Heart left ventricle (tissue), 16 donors: ENCODE measurements around the gene SPCS3. TPM values are rescaled to one million over a fixed set of nuclear protein-coding genes. Genes with fewer than 3 reads are reported as not detected.

Source experiments
- ATAC-seq, 4 donors: fragments of 200-7000 bp; cut with Tn5 transposase; one replicate each; pipeline ENCODE4 v1.9.1; 2020 to 2022; ENCODE audit warnings: moderate library complexity in 4 of 4, mild to moderate bottlenecking in 3 of 4, moderate number of reproducible peaks in 1 of 4
- DNase-seq, 5 donors: peaks; one replicate each; pipeline ENCODE4 v3.0.0-alpha.2; 2020
- H3K27ac ChIP-seq, 12 donors: fragments of 200-600 bp; sonication (generic) in 4 of 12; one replicate each; pipeline versions ENCODE4 v1.5.0 to v1.8.0; 2016 to 2022; ENCODE audit warnings: mild to moderate bottlenecking in 2 of 12
- H3K27me3 ChIP-seq, 9 donors: fragments of 200-600 bp; sonication (generic) in 2 of 9; one replicate each; pipeline versions ENCODE4 v1.5.1 to v1.8.0; 2016 to 2022; ENCODE audit warnings: mild to moderate bottlenecking in 3 of 9
- H3K36me3 ChIP-seq, 9 donors: fragments of 200-600 bp; sonication (generic) in 2 of 9; one replicate each; pipeline versions ENCODE4 v1.5.0 to v1.8.0; 2018 to 2022; ENCODE audit warnings: mild to moderate bottlenecking in 2 of 9
- H3K4me1 ChIP-seq, 12 donors: fragments of 200-600 bp; sonication (generic) in 4 of 12; one replicate each; pipeline versions ENCODE4 v1.5.0 to v1.8.0; 2016 to 2022; ENCODE audit warnings: mild to moderate bottlenecking in 3 of 12
- H3K4me3 ChIP-seq, 12 donors: fragments of 200-600 bp; sonication (generic) in 4 of 12; one replicate each; pipeline versions ENCODE4 v1.5.0 to v1.8.0; 2017 to 2022; ENCODE audit warnings: mild to moderate bottlenecking in 9 of 12, moderate library complexity in 4 of 12
- H3K9me3 ChIP-seq, 12 donors: fragments of 200-600 bp; sonication (generic) in 4 of 12; one replicate each; pipeline versions ENCODE4 v1.5.0 to v1.8.0; 2016 to 2022; ENCODE audit warnings: mild to moderate bottlenecking in 1 of 12
- POLR2A ChIP-seq, 2 donors: fragments of 450-650 bp; IDR thresholded peaks; one replicate each; pipeline ENCODE4 v1.6.1; 2017; ENCODE audit warnings: antibody characterized with exemption in 2 of 2, mild to moderate bottlenecking in 2 of 2, moderate library complexity in 2 of 2
- WGBS, 4 donors: extraction: QIAGEN DNeasy Blood & Tissue Kit in 2 of 4; methylation state at CpG; one replicate each; pipeline versions ENCODE4 v1.1.5 to v1.1.7; 2013 to 2018; 5-methylcytosine and 5-hydroxymethylcytosine counted together
- intact Hi-C, 10 donors: fragments of 100-400 bp; cut with DNase I; formaldehyde crosslinking; loops; one replicate each; pipeline versions ENCODE4 v1.11.1 to v1.14.2; 2022
- polyA plus RNA-seq, 2 donors: library from polyadenylated mRNA; stranded (reverse); fragments of 200-250 nt; gene quantifications; one replicate each; pipeline ENCODE4 v1.2.3, GENCODE V29; 2013
- total RNA-seq, 9 donors: library from RNA; depleted of rRNA in 2 of 9; stranded (reverse); fragments of >200 nt in 2 of 9; fragmentation: NEBNext Ultra II Directional in 3 of 9; extraction: Animal tissue kit (Norgen Biotek cat#: 25700) in 3 of 9; gene quantifications; one replicate each; pipeline versions ENCODE4 v1.1.0 to v1.2.4, GENCODE V29; 2016 to 2023
- TF ChIP-seq, protein P1 (sequence below), 12 donors: fragments of 200-600 bp; sonication (generic) in 4 of 12; IDR thresholded peaks; one replicate each; pipeline versions ENCODE4 v1.5.0 to v1.8.0; 2018 to 2022; ENCODE audit warnings: antibody characterized with exemption in 12 of 12, mild to moderate bottlenecking in 5 of 12
- donor health status: ischemic (EF 13 %, LVEDD 7.1; RV severe dilation, severe dysfunction).
- donor health status: healthy with polysubstance abuse.
- donor health status: DM: no; HTN: yes; CAD: no.
- donor health status: DM: no; HTN: no; CAD: no.
- donor health status: ischemic (EF 25% LVEDD 6.9; RV normal size, moderate dysfunction).
- donor health status: ischemic (EF 25% LVEDD 5.7; RV mildly dilated, moderate dysfunction).
- donor health status: healthy.
- donor health status: DM: yes; HTN: yes; CAD: no.
- donor health status: ischemic (EF 35%, LVEDD 5.7; RV mildly dilated, moderate dysfunction).
- donor health status: nonischemic (EF 11% LVEDD 7.7; RV severe dilation, severe dysfunction).
- donor health status: DM: yes; HTN: yes; CAD: no.
- donor health status: PGD.
- donor health status: ischemic (EF 29% LVEDD 5.4; RV normal size, mild dysfunction).
- donor health status: nonischemic (EF 23%, LVEDD 6.1; RV moderate dilation, normal function).

The SPCS3 gene
- total and polyA plus RNA-seq, 11 donors, result 24.3 to 200 (median 81.6) TPM

DNA sequence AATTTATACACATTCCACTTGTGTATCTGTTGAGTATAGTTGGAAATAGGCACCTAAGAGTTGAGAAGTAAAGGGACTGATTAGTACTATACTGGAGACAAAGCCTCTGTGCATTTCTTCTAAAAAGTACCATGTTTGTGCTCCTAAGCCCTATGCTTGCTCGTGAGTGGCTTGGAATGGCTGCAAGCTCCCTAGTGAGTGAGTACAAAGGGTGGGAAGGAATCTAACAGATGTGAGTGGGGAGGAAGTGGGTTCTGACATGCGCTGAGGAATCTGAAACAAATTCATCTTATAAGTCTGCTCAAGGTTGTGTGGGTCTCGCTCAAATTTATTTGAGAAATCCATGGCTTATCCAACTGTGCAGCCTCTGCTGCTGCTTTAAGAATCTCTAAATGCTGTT, 13.3 kb downstream of the SPCS3 start:
- Histone ChIP-seq H3K36me3 (peaks cover 0 to 43% (median 40%) of the 10 kb centered on the region in 9 donors), H3K4me1 (peaks cover 0 to under 1% (median 0%) of the 10 kb centered on the region in 12 donors), H3K4me3 (no peak overlapping the region), H3K27me3 (no peaks in the 10 kb centered on the region), H3K27ac (peak overlapping the region in 1 of 12 donors; percentile 33), H3K9me3 (no peaks in the 10 kb centered on the region)
- intact Hi-C loops, result loop anchor here in 1 of 10 donors (10.0 kb wide), 1 partner anchor 298 kb away; no protein-coding TSS in a partner anchor
- DNase-seq (no peak), ATAC-seq (peak in 1 of 4 donors; percentile 18)
- 61 to 75% (median 66%) methylated on average over 3 of the region's 3 CpGs for WGBS, 4 donors
- no peak for TF ChIP-seq POLR2A (IDR thresholded peaks at IDR 0.05)
- TF ChIP-seq, protein P1, sequence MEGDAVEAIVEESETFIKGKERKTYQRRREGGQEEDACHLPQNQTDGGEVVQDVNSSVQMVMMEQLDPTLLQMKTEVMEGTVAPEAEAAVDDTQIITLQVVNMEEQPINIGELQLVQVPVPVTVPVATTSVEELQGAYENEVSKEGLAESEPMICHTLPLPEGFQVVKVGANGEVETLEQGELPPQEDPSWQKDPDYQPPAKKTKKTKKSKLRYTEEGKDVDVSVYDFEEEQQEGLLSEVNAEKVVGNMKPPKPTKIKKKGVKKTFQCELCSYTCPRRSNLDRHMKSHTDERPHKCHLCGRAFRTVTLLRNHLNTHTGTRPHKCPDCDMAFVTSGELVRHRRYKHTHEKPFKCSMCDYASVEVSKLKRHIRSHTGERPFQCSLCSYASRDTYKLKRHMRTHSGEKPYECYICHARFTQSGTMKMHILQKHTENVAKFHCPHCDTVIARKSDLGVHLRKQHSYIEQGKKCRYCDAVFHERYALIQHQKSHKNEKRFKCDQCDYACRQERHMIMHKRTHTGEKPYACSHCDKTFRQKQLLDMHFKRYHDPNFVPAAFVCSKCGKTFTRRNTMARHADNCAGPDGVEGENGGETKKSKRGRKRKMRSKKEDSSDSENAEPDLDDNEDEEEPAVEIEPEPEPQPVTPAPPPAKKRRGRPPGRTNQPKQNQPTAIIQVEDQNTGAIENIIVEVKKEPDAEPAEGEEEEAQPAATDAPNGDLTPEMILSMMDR (IDR thresholded peaks at IDR 0.05), result no peak

DNA sequence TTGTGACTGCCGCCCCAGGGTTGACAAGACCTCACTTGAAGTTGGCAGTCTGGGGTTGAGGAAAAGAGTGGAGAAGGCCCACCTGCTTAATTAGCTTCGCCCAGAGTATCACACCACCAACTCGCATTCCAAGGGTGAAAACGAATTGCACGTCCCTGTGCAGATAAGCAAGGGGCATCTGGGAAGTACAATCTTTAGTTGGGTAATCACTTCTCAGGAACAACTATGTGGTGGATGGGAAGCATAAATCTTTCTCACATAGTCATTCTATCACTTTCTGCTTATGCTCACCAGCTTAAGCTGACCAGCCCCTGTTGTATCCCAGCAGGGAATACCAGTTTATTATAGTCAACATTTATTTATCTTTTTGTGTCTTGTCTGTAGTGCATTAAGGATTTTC, 14.3 kb downstream of the SPCS3 start:
- Histone ChIP-seq H3K36me3 (peaks cover 0 to 33% (median 30%) of the 10 kb centered on the region in 9 donors), H3K4me3 (no peak overlapping the region), H3K9me3 (no peaks in the 10 kb centered on the region), H3K4me1 (no peaks in the 10 kb centered on the region), H3K27me3 (no peaks in the 10 kb centered on the region), H3K27ac (no peak overlapping the region)
- ATAC-seq, result no peak
- intact Hi-C loops, result loop anchor here in 1 of 10 donors (10.0 kb wide), 1 partner anchor 299 kb away; no protein-coding TSS in a partner anchor
- 64 to 76% (median 68%) methylated on average over 5 of the region's 5 CpGs for WGBS, 4 donors
- TF ChIP-seq POLR2A (IDR thresholded peaks at IDR 0.05), result no peak
- TF ChIP-seq, protein P1 (IDR thresholded peaks at IDR 0.05), result no peak
- DNase-seq, result no peak

- no peak overlapping the region for H3K4me3 ChIP-seq
- peaks cover 0 to 7% (median 0%) of the 10 kb centered on the region in 12 donors for H3K4me1 ChIP-seq
- H3K36me3 ChIP-seq, result peaks cover 0 to 19% (median 16%) of the 10 kb centered on the region in 9 donors
- DNase-seq, result no peak
- H3K27ac ChIP-seq, result no peak overlapping the region
- H3K27me3 ChIP-seq, result no peaks in the 10 kb centered on the region
- 82 to 91% (median 86%) methylated on average over 1 of the region's 1 CpG for WGBS, 4 donors
- ATAC-seq, result no peak
- intact Hi-C loops, result loop anchor here in 1 of 10 donors (10.0 kb wide), 1 partner anchor 301 kb away; no protein-coding TSS in a partner anchor
- TF ChIP-seq POLR2A (IDR thresholded peaks at IDR 0.05), result no peak
- TF ChIP-seq, protein P1 (IDR thresholded peaks at IDR 0.05), result no peak
- no peaks in the 10 kb centered on the region for H3K9me3 ChIP-seq
These were observed 15.7 kb downstream of the SPCS3 start for GRCh38 chr4:176335421-176335820.

DNA sequence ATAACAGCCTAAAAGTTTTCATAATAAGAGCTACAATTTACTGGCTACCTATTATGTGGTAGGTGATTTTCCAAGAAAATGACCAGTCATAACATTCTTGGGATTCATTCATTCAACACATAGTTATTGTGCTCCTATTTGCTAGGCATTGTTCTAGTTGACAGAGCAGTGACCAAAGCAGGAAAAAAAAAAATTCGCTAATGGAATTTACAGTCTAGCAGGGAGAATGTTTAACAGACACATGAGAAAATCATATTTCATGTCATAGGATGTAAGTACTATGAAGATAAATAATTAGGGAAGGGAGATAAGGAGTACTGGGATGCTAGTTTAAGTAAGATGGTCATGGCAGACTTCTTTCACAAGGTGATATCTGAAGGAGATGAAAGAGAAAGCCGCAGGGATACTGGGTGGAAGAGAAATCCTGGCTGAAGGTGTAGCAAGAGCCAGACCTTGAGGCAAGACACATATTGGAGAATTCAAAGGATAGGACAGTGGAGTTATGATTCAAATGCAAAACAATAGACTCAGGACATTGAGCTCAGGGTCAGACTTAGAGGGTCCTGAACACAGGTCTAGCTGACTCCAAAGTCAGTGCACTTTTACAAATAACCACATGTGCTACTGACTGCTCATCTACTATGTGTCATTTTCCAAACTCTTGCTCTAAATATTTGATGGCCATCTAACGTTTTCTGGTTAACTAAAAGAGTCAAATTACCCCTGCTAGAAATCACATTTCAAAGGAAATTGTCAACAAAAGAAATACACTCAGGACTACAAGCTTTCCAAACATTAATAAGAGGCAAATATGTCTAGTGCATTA, 20.4 kb downstream of the SPCS3 start:
- peak overlapping the region in 5 of 12 donors; percentile 31 to 40 (median 33) for H3K4me3 ChIP-seq
- no peak for ATAC-seq
- 40 to 57% (median 46%) methylated on average over 3 of the region's 3 CpGs for WGBS, 4 donors

More for the DNA sequence above, 20.4 kb downstream of the SPCS3 start:
- H3K27ac ChIP-seq, result no peak overlapping the region
- TF ChIP-seq, protein P1 (IDR thresholded peaks at IDR 0.05), result no peak
- no peak for TF ChIP-seq POLR2A (IDR thresholded peaks at IDR 0.05)
- intact Hi-C loops, result loop anchor here (1.0 to 10.0 kb wide), 14 partner anchors 17 to 395 kb away; no protein-coding TSS in a partner anchor
- H3K4me1 ChIP-seq, result peaks cover 0 to 16% (median 6%) of the 10 kb centered on the region in 12 donors
- H3K36me3 ChIP-seq, result peaks cover 0 to 4% (median 0%) of the 10 kb centered on the region in 9 donors
- DNase-seq, result no peak
- peaks cover 0 to 23% (median 15%) of the 10 kb centered on the region in 12 donors for H3K9me3 ChIP-seq
- no peaks in the 10 kb centered on the region for H3K27me3 ChIP-seq
